HG03097 (cell line): Measurements from ENCODE around the gene DUT.
A peak's percentile ranks its signal among the peaks of the same experiment; 100 is the strongest.
"Not testable (repeated sequence)": the region's sequence is repeated elsewhere in the genome, so short reads cannot be mapped to it uniquely, and the experiment has no call there.

Source experiments
- ATAC-seq: cut with Tn5 transposase; IDR thresholded peaks from one replicate; pipeline ENCODE4 v1.9.1; 2021; ENCODE audit not compliant: unreplicated experiment, low FRiP score

The DUT gene

DNA sequence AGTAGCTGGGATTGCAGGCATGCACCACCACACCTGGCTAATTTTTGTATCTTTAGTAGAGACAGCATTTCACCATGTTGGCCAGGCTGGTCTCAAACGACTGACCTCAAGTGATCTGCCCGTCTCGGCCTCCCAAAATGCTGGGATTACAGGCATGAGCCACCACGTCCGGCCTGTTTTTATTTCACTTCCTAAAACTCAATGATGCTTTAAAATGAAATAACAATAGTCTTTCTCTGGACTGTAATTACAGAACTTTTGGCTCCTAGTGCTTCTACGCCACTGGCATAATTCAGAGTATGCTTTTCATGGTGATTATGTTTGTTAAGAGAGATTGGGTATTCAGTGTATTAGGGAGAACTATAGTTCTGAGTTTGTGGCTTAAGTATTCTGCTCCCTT lies 5.0 kb upstream of the DUT start:
- ATAC-seq: not testable (repeated sequence)

DNA sequence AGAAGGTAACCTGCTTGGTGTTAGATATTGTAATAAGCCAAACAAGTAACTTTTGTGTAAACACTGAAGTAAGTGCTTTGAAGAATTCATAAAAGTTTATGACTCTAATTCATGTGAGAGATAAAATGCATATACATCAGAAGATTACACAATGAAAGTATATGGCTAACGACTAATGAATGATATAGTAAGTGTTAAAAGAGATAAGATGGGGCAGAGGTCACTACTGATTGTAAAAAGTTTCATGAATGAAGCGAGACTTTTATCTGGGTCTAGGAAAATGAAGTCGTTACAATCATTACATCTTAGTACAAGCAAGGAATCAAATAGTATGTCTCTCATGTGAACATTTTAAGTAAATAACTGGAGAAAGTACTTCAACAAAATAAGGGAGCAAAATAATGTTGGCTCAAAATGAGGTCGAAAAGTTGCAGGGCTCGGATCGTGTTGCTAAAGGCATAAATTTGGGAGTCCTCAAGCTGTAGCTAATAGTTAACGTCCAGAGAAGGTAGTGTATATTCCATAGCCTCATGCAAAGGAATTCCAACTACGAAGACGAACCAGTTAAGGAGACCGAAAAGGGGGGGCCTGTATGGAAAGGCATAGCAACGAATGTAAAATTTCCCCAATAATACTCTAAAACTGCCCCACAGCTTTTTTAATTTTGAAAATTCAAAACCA lies 984 bp upstream of the DUT start:
- ATAC-seq: no peak

DNA sequence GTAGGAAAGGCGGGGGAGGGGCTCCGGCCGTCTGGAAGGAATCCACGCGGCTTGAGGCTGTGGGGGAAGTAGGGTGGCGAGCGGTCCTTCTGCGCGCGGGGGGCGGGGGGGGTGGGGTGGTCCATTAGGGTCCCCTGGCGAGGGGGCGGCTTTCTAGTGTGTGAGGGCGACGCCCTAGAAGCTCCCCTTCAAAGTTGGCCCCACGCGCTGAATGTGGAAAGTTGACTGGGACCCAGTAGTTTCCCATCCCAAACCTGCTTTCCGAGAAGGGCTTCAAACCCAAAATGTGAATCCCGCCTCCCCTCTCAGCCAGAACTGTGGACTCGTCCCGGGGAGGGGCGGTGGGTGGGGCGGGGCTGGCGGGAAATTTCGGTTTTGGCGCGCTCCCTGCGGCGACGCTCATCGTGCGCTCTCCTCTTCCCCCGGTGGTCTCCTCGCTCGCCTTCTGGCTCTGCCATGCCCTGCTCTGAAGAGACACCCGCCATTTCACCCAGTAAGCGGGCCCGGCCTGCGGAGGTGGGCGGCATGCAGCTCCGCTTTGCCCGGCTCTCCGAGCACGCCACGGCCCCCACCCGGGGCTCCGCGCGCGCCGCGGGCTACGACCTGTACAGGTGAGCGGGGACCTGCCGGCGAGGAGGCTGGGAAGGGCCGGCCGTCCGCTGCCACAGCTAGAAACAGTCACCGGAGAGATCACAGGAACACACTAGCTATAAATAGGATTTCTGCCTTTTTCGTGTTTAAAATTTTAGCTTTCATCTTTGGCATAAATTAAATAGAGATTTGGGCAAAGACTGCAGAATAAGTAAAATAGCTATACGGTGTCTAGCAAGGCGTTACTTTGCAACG lies 790 bp downstream of the DUT start:
- peak; percentile 30 for ATAC-seq

DNA sequence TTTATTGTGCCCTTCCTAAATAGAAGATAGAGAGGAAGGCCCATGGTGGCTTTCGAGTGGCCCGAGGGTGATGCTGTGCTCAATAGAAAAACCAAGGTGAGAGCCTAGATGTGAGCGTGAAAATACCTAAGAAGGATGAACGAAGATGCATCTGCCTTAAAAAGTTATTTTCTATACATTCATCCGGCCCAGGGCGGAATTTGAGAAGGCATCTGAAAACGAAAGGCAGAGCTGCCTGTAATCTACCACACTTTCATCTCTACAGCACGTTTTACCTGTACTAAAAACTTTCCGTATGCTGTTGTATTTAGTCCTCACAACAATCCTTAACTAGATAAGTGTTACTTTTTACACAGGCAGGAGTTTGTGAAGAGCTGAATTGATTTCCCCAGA lies 1.4 kb downstream of the DUT start:
- ATAC-seq: no peak

DNA sequence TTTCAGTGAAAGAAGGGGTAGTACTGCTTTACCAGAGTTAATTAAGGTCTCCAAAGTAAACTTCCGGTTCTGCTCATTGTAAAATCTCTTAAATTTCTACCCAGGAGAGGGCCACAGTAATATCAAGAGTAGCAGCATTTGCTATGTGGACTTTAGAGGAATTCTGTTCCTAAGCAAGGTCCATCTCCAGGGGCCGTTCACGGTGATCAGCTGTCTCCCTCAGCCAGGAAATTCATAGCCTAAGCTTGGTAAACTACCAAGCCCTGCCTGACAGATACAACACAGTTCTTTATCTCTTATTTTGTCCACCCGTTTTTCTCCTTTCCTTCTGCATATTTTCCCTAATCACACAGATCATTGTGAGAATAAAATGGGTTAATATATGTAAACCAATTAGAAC lies 2.3 kb downstream of the DUT start:
- no peak for ATAC-seq

DNA sequence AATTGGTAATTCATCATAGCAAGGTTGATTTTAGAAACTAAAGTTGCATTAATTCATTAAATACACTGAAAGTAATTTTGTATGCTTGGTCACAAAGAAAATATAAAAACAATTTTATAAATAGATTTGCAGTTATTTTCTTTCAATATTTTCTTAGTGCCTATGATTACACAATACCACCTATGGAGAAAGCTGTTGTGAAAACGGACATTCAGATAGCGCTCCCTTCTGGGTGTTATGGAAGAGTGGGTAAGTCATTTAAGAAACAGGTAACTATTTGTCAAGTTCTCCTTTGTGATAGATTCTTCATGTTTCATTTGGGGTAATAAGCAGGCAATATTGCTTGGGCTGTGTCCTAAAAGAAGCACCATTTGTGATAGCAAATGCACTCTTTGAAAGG lies 3.0 kb downstream of the DUT start:
- ATAC-seq: no peak

DNA sequence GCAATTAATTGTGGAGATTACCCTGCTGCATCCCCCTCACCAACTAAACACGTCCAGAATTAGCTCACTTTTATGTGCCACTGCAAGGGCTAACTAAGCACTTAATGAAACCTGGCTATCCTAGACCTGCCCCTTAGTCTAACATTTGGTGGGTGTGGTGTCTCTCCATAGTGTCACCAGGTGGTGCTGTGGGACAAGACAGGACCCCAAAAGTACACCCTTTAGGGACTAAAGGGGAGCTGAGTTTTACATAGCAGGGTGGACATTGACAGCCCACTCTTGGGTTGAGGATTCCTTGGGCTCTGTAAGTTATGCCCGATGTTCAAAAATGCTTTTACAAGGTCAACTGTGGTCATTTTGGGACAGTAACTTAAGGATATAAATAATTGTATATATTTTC lies 5.7 kb downstream of the DUT start:
- no peak for ATAC-seq

DNA sequence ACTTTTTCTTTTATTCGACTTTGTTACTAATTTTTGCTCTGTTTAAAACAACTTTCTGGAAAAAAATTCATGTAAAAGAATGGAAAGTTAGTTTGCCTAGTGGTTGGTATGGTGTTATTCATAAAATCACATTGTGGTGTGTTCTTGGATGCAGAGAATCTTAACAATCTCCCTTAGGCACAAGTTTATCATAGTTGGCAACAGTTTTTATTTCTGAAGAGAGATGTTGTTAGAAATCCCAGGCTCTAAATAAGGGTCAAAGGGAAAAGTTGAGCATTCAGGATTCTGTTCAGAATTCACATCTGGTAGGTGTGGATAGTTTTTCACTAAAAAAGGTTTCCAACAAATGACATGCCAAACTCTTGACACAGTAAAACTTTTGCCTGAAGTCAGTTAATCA lies 6.4 kb downstream of the DUT start:
- no peak for ATAC-seq

DNA sequence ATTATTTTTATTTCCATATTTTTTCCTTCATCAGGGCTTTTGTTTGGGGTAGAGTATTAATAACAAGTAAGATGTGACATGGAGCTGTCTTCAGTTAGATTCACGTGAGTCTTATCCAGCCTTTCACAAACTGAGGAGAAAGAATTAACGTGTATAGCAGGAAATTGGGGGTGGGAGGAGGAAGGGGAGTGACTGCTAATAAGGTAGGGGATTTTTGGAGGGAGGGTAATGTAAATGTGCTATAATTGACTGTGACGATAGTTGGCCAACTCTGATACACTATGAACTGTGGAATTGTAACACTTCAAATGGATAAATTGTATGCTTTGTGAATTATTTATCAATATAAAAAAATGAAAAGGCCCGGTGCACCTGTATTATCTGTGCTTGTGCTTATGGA lies 8.9 kb downstream of the DUT start:
- ATAC-seq: no peak

DNA sequence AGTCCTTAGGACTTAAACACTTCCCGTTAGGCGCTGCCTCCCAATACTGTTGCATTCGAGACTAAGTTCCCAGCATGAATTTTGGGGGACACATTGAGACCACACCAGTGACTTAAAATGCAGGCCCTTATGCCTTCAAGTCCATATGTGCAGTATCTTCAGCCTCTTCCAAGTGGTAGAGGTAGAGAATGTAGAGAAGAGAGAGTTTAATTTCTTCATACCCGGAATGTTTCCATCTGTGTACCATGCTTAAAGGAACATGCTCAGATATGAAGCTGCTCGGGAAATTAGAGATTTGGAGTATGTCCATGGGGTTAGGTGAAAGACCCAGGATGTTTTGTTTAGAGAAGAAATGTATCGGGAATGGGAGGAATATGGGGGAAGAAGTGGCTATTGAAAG lies 12.6 kb downstream of the DUT start:
- no peak for ATAC-seq

DNA sequence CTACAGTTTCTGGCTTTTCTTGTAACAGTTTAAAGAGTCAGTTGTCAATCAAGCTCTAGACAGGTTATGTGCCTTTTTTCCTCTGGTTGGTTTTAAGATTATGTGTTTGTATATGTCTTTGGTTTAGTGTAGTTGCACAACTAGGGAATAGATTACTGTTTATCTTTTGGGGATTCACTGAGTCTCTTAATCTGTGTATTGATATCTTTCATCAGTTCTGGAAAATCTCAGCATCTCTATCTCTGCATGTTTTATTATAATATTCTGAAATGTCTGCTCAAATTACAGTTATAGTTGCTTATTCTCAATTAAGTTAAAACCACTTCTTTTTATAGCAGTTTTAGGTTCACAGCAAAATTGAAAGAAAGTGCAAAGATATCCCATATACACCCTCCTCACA lies 14.3 kb downstream of the DUT start:
- ATAC-seq: no peak

DNA sequence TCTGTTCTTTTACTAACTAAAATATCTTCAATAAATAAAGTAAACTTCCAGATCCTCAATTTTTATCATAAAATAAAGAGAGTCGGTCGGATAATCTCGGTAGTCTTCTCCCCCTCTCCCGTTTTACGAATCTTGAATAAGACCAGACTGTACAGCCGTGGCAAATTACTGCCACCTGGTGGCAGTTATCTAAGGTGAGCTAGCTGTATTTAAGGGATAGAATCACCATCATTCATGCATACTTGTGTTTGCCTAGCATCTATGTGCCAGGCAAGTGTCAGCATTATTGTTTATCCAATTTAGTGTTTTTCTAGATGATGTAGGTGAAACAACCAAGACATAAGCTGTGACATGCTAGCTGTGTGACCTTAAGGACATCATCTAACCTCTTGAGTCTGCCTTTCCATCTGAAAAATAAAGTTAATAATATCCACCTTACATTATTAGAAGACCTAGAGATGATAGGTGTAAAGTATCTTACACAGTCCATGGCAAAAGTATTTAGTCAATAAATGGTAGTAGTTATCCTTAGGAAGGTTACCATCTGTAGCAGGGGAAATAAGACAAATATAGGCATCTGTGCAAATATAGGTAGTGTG lies 21.3 kb downstream of the DUT start:
- ATAC-seq: peak; percentile 52

DNA sequence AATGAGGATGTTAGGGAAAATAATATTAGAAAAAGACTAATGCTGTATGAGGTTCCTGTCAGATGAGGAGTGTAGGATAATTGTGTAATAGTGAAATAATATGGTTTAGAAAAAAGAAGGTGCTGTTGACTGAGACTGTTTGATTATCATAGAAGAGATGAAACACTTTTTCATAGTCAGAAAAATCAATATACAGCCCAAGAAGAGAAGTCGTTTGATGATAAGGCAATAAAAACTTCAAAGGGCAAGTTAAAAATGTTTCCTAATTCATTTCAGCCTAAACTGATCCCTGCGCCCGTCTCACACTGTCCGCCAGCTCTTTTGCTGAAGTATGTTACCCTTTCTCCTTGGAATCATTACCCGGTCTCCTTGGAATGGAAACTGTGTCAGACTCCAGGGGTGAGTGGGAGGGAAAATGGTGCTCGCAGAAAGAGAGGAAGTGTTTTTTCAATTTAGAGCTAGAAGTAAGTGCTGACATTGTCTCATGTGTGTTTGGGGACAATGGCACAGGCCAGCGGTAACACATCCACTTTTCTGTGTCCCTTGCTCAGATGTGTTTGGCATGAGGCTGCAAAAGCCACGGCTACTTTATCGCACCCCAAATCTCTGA lies 23.6 kb downstream of the DUT start:
- no peak for ATAC-seq

DNA sequence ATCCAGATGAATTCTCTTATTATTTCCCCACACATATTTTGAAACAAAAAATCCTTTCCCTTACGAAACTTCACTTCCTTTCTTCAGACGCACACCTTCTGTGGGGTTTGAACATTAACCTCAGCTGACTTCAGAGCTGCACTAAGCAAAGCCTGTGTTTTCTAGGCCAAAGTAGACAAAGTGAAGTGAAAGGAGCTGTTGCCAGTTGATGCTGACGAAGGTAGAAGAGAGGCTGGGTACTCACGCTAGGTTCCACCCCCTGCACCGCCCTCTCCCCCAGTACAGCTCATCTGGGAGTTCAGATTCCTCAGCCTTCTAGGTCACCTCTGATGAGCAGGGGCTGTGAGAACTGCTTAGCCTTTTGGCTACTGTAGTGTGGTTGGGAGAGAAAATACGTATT lies 24.1 kb downstream of the DUT start:
- peak; percentile 58 for ATAC-seq

DNA sequence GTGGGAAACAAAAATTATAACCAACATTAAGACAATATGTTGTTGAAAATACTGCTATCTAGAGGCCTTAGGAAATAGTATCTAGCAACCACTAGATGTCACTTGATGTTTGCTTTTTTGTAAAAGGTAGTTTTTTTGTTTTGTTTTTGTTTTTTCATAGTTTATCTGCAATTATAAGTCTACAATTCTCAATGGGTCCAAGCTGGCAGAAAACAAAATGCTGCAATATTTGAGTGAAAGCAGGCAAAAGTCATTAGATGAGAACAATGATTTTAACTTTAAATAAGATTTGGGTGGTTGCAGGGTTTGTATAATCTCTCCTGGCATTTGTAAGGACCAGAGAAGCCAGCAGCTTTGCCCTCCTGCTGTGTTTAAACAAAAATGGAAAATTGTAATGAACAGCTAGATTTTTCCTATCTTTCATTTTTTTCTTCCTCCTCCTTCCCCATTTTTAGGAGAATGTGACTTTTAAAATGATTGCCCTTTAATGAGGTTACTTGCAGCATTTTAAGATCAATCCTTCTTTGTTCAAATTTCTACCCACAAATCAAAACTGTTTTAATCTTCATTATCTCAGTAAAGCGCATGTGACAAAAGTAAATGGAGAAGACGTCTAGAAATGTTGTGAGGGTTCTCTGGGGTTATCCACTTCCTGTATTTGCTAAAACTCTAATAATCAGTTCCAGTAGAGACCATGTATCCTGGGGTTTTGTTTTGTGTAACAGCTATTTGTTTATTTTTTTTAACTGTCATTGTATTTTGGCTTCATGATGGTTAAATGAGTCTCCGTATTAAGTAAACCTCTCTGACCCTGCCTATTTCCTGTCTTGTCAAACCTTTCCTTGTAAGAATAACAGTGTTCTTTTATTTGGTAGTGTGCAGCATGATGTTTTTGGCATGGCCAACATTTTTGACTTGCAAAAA lies 27.3 kb downstream of the DUT start:
- ATAC-seq: no peak

DNA sequence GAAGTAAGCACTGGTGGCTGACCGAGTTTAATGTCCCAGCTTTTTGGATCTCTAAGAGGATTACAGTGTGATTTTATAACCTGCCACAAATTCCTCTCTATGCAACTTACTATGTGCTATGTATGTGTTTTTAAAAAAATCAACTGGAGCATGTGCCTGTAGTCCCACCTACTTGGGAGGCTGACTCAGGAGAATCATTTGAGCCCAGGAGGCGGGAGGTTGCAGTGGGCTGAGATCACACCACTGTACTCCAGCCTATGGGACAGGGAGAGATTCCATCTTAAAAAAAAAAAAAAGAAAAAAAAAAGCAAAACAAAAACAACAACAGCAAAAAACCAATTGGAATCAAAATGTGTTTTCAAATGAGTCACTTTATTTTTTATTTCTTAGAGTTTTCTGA lies 29.6 kb downstream of the DUT start:
- no peak for ATAC-seq

DNA sequence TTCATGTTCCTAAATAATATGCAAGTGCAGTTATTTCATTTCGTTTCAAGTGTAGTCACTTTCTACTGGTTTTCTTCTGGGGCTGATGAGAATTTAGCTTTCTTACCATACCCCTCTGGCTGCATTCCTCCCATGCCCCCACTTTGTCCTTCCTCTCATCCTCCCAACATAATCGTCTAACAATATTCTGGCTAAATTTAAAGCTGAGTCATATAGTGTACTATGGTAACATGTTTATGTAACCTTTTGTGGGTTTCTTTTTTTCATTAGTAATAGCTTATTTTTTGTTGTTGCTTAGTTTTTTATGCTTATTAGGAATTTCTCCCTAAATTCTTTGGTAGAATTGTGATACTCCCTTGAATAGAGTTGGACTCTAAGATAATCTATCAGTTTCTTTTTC lies 30.5 kb downstream of the DUT start:
- no peak for ATAC-seq

DNA sequence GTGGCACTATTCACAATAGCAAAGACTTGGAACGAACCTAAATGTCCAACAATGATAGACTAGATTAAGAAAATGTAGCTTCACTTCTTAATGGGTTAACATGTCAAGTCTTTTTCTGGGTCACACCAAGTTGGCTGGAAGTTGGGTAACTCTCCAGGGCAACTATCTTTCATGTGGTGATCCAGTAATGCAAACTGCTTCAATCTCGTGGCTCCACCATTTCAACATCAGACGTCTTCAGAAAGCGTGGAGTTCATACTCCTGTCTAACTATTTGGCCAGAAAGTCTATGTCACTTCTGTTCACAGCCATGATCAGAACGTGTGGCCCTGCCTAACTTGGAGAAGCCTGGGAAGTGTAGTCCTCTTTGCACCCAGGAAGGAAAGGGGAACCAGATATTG lies 32.2 kb downstream of the DUT start:
- ATAC-seq: no peak

DNA sequence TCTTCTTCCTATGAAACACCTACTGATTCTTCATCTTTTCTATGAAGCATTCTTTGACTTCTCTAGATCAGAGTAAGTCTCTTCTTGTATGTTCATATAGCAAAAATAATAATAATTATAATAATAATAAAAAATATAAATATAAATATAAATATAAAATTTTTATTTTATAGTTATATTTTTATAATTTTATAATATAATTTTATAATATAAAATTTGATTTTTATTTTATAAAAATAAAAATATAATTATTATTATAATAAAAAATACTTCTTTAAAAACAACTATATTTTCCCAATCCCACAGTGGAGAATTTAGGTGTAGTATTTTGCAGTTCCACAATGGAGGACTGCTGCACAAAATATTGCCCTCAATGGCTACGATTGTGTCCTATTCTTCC lies 34.3 kb downstream of the DUT start:
- no peak for ATAC-seq

DNA sequence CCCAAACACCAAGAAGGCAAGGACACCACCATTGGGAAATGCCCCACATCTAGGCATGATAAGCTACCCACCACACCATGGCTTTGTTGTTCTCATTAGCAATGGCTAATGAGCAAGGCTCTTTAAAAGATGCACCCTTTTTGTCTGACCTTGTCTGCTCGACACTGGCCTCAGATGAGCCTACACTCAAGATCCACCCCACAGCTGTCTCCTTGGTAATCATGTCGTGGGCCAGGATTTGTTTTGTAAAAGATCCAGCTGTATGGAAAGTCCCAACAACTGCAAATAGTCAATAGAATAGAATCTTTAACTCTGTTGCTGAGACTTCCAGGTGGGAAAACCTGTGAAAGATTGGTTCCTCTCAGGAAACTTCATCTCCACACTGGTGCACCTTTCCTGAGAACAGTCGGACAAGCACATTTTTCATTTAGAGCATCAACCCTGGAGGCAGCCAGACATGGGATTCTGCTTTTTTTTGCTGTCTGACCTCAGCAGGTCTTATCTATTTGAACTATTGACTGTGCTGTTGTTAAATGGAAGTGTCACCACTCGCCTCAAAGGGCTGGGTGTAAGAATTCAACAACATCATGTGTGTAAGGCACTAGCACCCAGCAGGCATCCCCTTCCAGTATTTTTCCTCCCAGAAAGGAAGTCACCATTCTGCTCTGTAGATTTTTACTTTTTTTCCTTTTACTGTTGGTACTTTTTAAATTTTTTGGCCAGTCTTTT lies 35.5 kb downstream of the DUT start:
- no peak for ATAC-seq
